ENCODE data around the gene SCAMP2. TPM values are rescaled to one million over a fixed set of nuclear protein-coding genes. Genes with fewer than 3 reads are reported as not detected.

SCAMP2 gene
- total and polyA plus RNA-seq, 2 donors (not counting 1 experiment from before 2014, with no cell fraction given): 85.1 to 105 TPM

- CTCF ChIA-PET: interaction anchor here (0.9 to 1.9 kb wide), 6 partner anchors 9 to 272 kb away, joined by 3 to 12 read pairs (median 5); partner anchors contain the start of gene COX5A
- DNase-seq (no peak), ATAC-seq (ENCODE audit: low read depth) (peak; percentile 1)
- Histone ChIP-seq H4K20me1 (ENCODE audit: control insufficient read depth, insufficient read depth, low read length, poor library complexity, severe bottlenecking) (no peaks in the 10 kb centered on the region), H3K9me3 (ENCODE audit: control extremely low read depth in 1 of 3, control insufficient read depth in 2 of 3, insufficient read depth in 1 of 3, low read length in 2 of 3) (no peaks in the 10 kb centered on the region), H3K4me1 (ENCODE audit: control insufficient read depth in 2 of 2, insufficient read depth in 2 of 2, low read length in 2 of 2) (peaks cover 19 to 20% of the 10 kb centered on the region in 2 donors), H3K27ac (ENCODE audit: low read length in 2 of 2) (peak overlapping the region; percentile 48 to 79), H3K4me2 (replicated peaks; ENCODE audit: low read depth, low read length, poor library complexity, severe bottlenecking) (peak overlapping the region; percentile 89), H2AFZ (ENCODE audit: insufficient read depth, low read depth, low read length, poor library complexity, severe bottlenecking) (peak overlapping the region; percentile 97), H3K27me3 (replicated peaks in 1 of 4; ENCODE audit: control extremely low read depth in 1 of 4, control insufficient read depth in 3 of 4, insufficient read depth in 4 of 4, low read length in 3 of 4) (no peaks in the 10 kb centered on the region), H3K79me2 (ENCODE audit: control insufficient read depth, insufficient read depth, low read length) (peaks cover 14% of the 10 kb centered on the region), H3K9ac (ENCODE audit: low read length) (peak overlapping the region; percentile 83), H3K4me3 (ENCODE audit: control extremely low read depth in 1 of 5, extremely low read depth in 1 of 5, insufficient read depth in 1 of 5, low read depth in 2 of 5, low read length in 4 of 5) (peak overlapping the region; percentile 73 to 89 (median 85)), H3K36me3 (replicated peaks in 1 of 2; ENCODE audit: control extremely low read depth in 1 of 2, control insufficient read depth in 1 of 2, extremely low read depth in 1 of 2, insufficient read depth in 2 of 2, low read length in 1 of 2) (peaks cover 0 to 23% of the 10 kb centered on the region in 2 experiments)
- Mint-ChIP-seq H3K4me1 (peaks cover 39% of the 10 kb centered on the region), H3K27ac (peak overlapping the region; percentile 98), H3K9me3 (ENCODE audit: insufficient read depth) (no peaks in the 10 kb centered on the region), H3K4me3 (peak overlapping the region; percentile 98), H3K27me3 (no peaks in the 10 kb centered on the region)
- intact Hi-C loops (cut with micrococcal nuclease): no loop called here
- TF ChIP-seq CTCF (IDR thresholded peaks at IDR 0.05): no peak
- no peak for TF ChIP-seq EZH2 (IDR thresholded peaks at IDR 0.05; ENCODE audit: borderline replicate concordance, insufficient read depth, low read depth, low read length, poor library complexity, severe bottlenecking)
- POLR2A ChIA-PET: interaction anchor here (0.6 to 1.9 kb wide), 2 partner anchors 18 to 35 kb away, joined by 3 to 8 read pairs; partner anchors contain the start of gene MPI
- WGBS (ENCODE audit: insufficient coverage): 40% methylated on average over 4 of the region's 8 CpGs
Measured at GRCh38 chr15:74907163-74907870, 34.2 kb upstream of the SCAMP2 start.

All from B cell (primary cell).